Activated CD8-positive, alpha-beta T cell treated with anti-CD3 and anti-CD28 coated beads for 36 hours (primary cell): ENCODE results near the gene TMEM145. TPM values are rescaled to one million over a fixed set of nuclear protein-coding genes. Genes with fewer than 3 reads are reported as not detected.

Experiments used
- ATAC-seq: fragments of 200-7000 bp; cut with Tn5 transposase; one replicate; pipeline ENCODE4 v1.10.0; 2021; ENCODE audit warnings: mild to moderate bottlenecking, moderate library complexity
- CTCF ChIA-PET: fragments of 350-600 bp; sonication (Branson Sonifier 250); formaldehyde crosslinking; loops from one replicate; lab custom pipeline; 2021; ENCODE audit warnings: antibody characterized with exemption; lab: Charles Lee
- POLR2A ChIA-PET: fragments of 350-600 bp; sonication (Branson Sonifier 250); formaldehyde crosslinking; loops from one replicate; lab custom pipeline; 2021; ENCODE audit warnings: antibody characterized with exemption; lab: Charles Lee
- DNase-seq: peaks from one replicate; pipeline ENCODE4 v3.0.0-alpha.2; 2020
- H3K27ac Mint-ChIP-seq: one replicate; pipeline ENCODE4 v1.8.0; 2021; ENCODE audit warnings: mild to moderate bottlenecking, mixed read lengths
- H3K27me3 Mint-ChIP-seq: one replicate; pipeline ENCODE4 v1.8.0; 2021; ENCODE audit warnings: mixed read lengths
- H3K36me3 Mint-ChIP-seq: one replicate; pipeline ENCODE4 v1.8.0; 2021; ENCODE audit warnings: low read depth, mixed read lengths
- H3K4me1 Mint-ChIP-seq: one replicate; pipeline ENCODE4 v1.8.0; 2021; ENCODE audit warnings: low read depth, mixed read lengths
- H3K4me3 Mint-ChIP-seq: one replicate; pipeline ENCODE4 v1.8.0; 2021; ENCODE audit warnings: mild to moderate bottlenecking, moderate library complexity, mixed read lengths
- H3K9me3 Mint-ChIP-seq: one replicate; pipeline ENCODE4 v1.8.0; 2021; ENCODE audit warnings: mixed read lengths
- CTCF ChIP-seq: fragments of 200-600 bp; IDR thresholded peaks from one replicate; pipeline ENCODE4 v1.8.0; 2022; ENCODE audit warnings: antibody characterized with exemption, mild to moderate bottlenecking
- intact Hi-C: fragments of 100-400 bp; cut with micrococcal nuclease; formaldehyde crosslinking; loops from one replicate; pipeline ENCODE4 v1.10.0; 2022
- total RNA-seq, 2 experiments: library from RNA; stranded (reverse); gene quantifications; one replicate each; pipeline ENCODE4 v1.2.3, GENCODE V29; 2021

TMEM145 gene
- total RNA-seq, 2 experiments from 2014 or later, result 3.0 to 3.2 TPM

GRCh38 chr19:42271861-42272534 lies 41.1 kb upstream of the TMEM145 start:
- POLR2A ChIA-PET, result interaction anchor here (1.1 to 4.3 kb wide), 5 partner anchors 8 to 30 kb away, joined by 3 to 31 read pairs (median 14); partner anchors contain the start of gene GSK3A
- no peak overlapping the region for H3K4me3 Mint-ChIP-seq

GRCh38 chr19:42272535-42272897 lies 40.6 kb upstream of the TMEM145 start:
- DNase-seq (no peak), ATAC-seq (no peak)
- Mint-ChIP-seq H3K36me3 (peaks cover 13% of the 10 kb centered on the region), H3K27me3 (no peaks in the 10 kb centered on the region), H3K27ac (no peak overlapping the region), H3K9me3 (no peaks in the 10 kb centered on the region), H3K4me1 (peaks cover 49% of the 10 kb centered on the region), H3K4me3 (no peak overlapping the region)
- intact Hi-C loops, result no loop called here
- TF ChIP-seq CTCF, result no peak
- ChIA-PET CTCF (no interaction called here), POLR2A (interaction anchor here (3.1 to 4.3 kb wide), 2 partner anchors 7 to 10 kb away, joined by 26 to 31 read pairs; no protein-coding TSS in a partner anchor)

More at GRCh38 chr19:42271861-42272534, 41.1 kb upstream of the TMEM145 start:
- Mint-ChIP-seq H3K36me3 (peaks cover 13% of the 10 kb centered on the region), H3K27me3 (no peaks in the 10 kb centered on the region), H3K9me3 (no peaks in the 10 kb centered on the region), H3K4me1 (peaks cover 50% of the 10 kb centered on the region), H3K27ac (no peak overlapping the region)
- CTCF ChIA-PET, result no interaction called here
- TF ChIP-seq CTCF, result no peak
- no peak for ATAC-seq
- DNase-seq, result no peak
- intact Hi-C loops, result no loop called here

GRCh38 chr19:42272989-42273406 lies 40.1 kb upstream of the TMEM145 start:
- Mint-ChIP-seq H3K9me3 (no peaks in the 10 kb centered on the region), H3K27ac (no peak overlapping the region), H3K4me1 (peaks cover 44% of the 10 kb centered on the region), H3K27me3 (no peaks in the 10 kb centered on the region), H3K36me3 (peaks cover 13% of the 10 kb centered on the region), H3K4me3 (no peak overlapping the region)
- ChIA-PET POLR2A (interaction anchor here (4.3 kb wide), 1 partner anchor 9 kb away, joined by 31 read pairs; no protein-coding TSS in a partner anchor), CTCF (no interaction called here)
- DNase-seq (no peak), ATAC-seq (no peak)
- no peak for TF ChIP-seq CTCF
- intact Hi-C loops, result no loop called here

GRCh38 chr19:42273407-42274064 lies 39.6 kb upstream of the TMEM145 start:
- Mint-ChIP-seq H3K4me1 (peaks cover 49% of the 10 kb centered on the region), H3K9me3 (no peaks in the 10 kb centered on the region), H3K4me3 (no peak overlapping the region), H3K27me3 (no peaks in the 10 kb centered on the region), H3K27ac (no peak overlapping the region), H3K36me3 (peaks cover 13% of the 10 kb centered on the region)
- ChIA-PET CTCF (interaction anchor here (1.2 kb wide), 1 partner anchor 33 kb away, joined by 3 read pairs; no protein-coding TSS in a partner anchor), POLR2A (interaction anchor here (1.1 to 4.3 kb wide), 3 partner anchors 9 to 29 kb away, joined by 3 to 31 read pairs (median 3); partner anchors contain the start of genes ERF and PAFAH1B3)
- TF ChIP-seq CTCF, result no peak
- DNase-seq, result no peak
- no peak for ATAC-seq
- intact Hi-C loops, result no loop called here
